ENCODE measurements around the gene NIPA2.

- TF ChIP-seq ZNF384 (IDR thresholded peaks at IDR 0.05) = no peak
- 0 out of 2 replicates have a peak, but pooled peaks have one; percentile 22 for TF ChIP-seq PKNOX1 (IDR thresholded peaks at IDR 0.05)
- no peak for TF ChIP-seq ELF4 (IDR thresholded peaks at IDR 0.05)
- no peak for TF ChIP-seq FOXA1 (IDR thresholded peaks at IDR 0.05)
- no peak for TF ChIP-seq ARNT (IDR thresholded peaks at IDR 0.05)
- no peak for TF ChIP-seq SP1 (IDR thresholded peaks at IDR 0.05)
Observed at GRCh38 chr15:22895465-22896190, 57.2 kb downstream of the NIPA2 start.
